H7 (cell line): ENCODE measurements around the gene FAM149B1. TPM values are rescaled to one million over a fixed set of nuclear protein-coding genes. Genes with fewer than 3 reads are reported as not detected.
A peak's percentile ranks its signal among the peaks of the same experiment; 100 is the strongest.

ENCODE experiments used
- DNase-seq: peaks from one replicate; pipeline ENCODE4 v3.0.0; 2012
- H3K27me3 ChIP-seq: 2 replicates; pipeline ENCODE4 v1.6.0; 2011; ENCODE audit warnings: mild to moderate bottlenecking, low read length; ENCODE audit not compliant: control insufficient read depth, insufficient read depth
- H3K36me3 ChIP-seq: replicated peaks from 2 replicates; pipeline ENCODE4 v1.5.1; 2011; ENCODE audit warnings: low read length; ENCODE audit not compliant: control insufficient read depth, insufficient read depth
- H3K4me3 ChIP-seq: 2 replicates; pipeline ENCODE4 v1.5.1; 2011; ENCODE audit warnings: low read depth, mild to moderate bottlenecking, control low read depth, low read length, moderate library complexity; ENCODE audit not compliant: insufficient read depth
- total RNA-seq: library from RNA; depleted of rRNA; stranded (reverse); fragments of >200 nt; shearing (Covaris generic); gene quantifications from 2 replicates; pipeline ENCODE4 v1.2.3, GENCODE V29; 2014

The FAM149B1 gene
- total RNA-seq, 1 experiment from 2014 or later: 14.6 TPM

DNA sequence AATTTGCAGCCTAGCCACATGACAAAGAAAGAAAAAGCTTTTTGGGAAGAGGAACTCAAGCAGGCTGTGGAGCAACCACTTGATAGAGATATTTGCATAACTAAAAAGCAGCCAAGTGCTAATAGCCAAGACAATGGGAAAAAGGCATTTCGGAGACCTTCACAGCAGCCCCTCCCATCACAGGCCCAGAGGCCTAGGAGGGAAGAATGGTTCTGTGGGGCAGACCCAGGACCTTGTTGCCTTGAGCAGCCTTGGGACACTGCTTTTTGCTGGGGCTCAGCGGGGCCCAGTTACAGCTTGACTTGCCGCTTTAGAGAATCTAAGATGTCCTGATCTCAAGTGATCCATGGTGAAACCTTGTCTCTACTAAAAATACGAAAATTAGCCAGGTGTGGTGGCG lies 38.5 kb downstream of the FAM149B1 start:
- Histone ChIP-seq H3K36me3 (peaks cover 2% of the 10 kb centered on the region; the same call in 1 of the 2 replicates), H3K27me3 (no peaks in the 10 kb centered on the region), H3K4me3 (no peak overlapping the region)
- DNase-seq: no peak

- H3K36me3 ChIP-seq: peaks cover 2% of the 10 kb centered on the region; the same call in 1 of the 2 replicates
- DNase-seq: no peak
- H3K4me3 ChIP-seq: no peak overlapping the region
- no peaks in the 10 kb centered on the region for H3K27me3 ChIP-seq
These were observed 40.0 kb downstream of the FAM149B1 start for GRCh38 chr10:73207883-73208282.

GRCh38 chr10:73209705-73210104 lies 41.8 kb downstream of the FAM149B1 start:
- Histone ChIP-seq H3K27me3 (no peaks in the 10 kb centered on the region), H3K36me3 (peaks cover 2% of the 10 kb centered on the region; the same call in 1 of the 2 replicates)
- DNase-seq: no peak

GRCh38 chr10:73210395-73211105 lies 42.6 kb downstream of the FAM149B1 start:
- no peaks in the 10 kb centered on the region for H3K27me3 ChIP-seq
- peaks cover 2% of the 10 kb centered on the region; the same call in 1 of the 2 replicates for H3K36me3 ChIP-seq
- no peak for DNase-seq
- no peak overlapping the region for H3K4me3 ChIP-seq

More at GRCh38 chr10:73209705-73210104, 41.8 kb downstream of the FAM149B1 start:
- no peak overlapping the region for H3K4me3 ChIP-seq

DNA sequence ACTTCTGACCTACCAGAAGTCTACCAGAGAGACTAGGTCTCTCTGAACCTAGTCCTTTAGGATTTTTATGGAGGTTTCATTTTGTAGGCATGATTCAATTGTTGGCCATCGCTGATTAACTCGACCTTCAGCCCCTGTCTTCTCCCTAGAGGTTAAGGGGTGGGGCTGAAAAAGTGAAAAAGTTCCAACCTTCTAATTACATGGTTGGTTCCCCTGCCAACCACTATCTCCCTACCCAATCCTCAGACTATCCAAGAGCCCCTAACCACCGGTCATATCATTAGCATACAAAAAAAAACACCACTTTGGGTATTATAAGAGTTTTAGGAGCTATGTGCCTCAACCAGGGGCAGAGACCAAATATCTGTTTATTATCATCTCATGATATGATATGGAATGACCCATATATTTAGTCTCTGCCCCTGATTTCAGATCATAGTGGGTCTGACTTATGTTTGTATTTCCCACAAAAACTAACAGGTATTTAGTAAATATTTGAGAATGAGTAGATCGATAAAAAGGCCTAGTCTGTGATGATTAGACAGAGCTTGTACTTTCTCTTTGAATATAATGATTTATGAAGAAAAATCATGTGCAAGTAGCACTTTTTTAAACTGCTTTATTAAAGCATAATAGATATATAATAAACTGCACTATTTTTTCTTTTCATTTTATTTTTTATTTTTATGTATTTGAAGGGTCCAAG lies 43.3 kb downstream of the FAM149B1 start:
- H3K4me3 ChIP-seq: no peak overlapping the region
- no peak for DNase-seq
- peaks cover 2% of the 10 kb centered on the region; the same call in 1 of the 2 replicates for H3K36me3 ChIP-seq
- no peaks in the 10 kb centered on the region for H3K27me3 ChIP-seq

- no peak overlapping the region for H3K4me3 ChIP-seq
- H3K27me3 ChIP-seq: no peaks in the 10 kb centered on the region
- DNase-seq: no peak
- H3K36me3 ChIP-seq: no peaks in the 10 kb centered on the region
These were observed 47.8 kb downstream of the FAM149B1 start for GRCh38 chr10:73215749-73216148.

GRCh38 chr10:73217628-73218027 lies 49.7 kb downstream of the FAM149B1 start:
- DNase-seq: no peak
- H3K36me3 ChIP-seq: no peaks in the 10 kb centered on the region
- H3K27me3 ChIP-seq: no peaks in the 10 kb centered on the region
- no peak overlapping the region for H3K4me3 ChIP-seq

DNA sequence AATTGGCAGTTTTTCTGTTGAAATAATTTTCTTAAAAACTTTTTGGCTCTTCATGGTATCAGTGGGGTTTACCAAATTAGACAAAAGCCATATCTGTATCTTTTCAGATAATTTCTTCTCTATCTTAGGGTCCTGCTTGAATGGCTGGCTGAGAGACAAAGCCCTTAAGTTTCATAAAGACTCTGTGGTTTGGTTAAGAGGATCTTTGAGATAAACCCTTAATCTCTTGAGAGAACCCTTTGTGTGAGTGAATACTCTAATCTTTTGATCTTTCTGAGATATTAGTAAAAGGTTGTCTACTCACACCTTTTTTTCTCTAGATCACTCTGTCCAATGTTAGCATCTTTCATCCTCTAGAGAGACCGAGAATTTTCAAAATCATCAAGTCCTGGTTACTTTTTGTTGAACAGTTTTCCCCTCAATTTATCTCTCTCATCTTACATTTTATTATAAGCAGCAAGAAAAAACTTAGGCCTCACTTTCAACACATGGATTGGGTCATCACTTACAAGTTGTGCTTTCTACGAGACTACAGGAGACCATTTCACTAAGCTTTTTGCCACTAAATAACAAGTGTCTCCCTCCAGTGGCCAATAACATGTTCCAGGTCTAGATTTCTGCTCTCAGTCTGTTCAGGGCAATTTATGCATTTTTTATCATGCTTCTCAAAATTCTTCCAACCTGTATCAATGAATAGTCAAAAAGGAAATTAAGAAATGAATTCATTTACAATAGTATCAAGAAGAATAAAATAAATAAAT lies 50.7 kb downstream of the FAM149B1 start:
- H3K4me3 ChIP-seq: no peak overlapping the region
- no peaks in the 10 kb centered on the region for H3K36me3 ChIP-seq
- peak; percentile 16 for DNase-seq
- H3K27me3 ChIP-seq: no peaks in the 10 kb centered on the region

DNA sequence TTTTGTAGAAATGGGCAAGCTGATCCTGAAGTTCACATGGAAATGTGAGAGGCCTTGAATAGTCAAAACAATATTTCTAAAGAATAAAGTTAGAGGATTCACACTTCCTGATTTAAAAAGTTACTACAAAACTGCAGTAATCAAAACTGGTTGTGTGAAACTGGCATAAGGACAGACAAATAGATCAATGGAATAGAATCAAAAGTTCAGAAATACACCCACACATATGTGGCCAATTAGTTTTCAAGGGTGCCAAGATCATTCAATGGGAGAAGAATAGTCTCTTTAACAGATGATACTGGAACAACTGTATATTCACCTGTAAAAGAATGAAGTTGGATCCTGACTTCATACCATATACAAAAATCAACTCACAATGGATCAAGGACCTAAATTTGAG lies 51.5 kb downstream of the FAM149B1 start:
- H3K36me3 ChIP-seq: no peaks in the 10 kb centered on the region
- no peak overlapping the region for H3K4me3 ChIP-seq
- DNase-seq: no peak
- no peaks in the 10 kb centered on the region for H3K27me3 ChIP-seq

GRCh38 chr10:73220989-73221388 lies 53.1 kb downstream of the FAM149B1 start:
- H3K4me3 ChIP-seq: no peak overlapping the region
- no peaks in the 10 kb centered on the region for H3K36me3 ChIP-seq
- no peaks in the 10 kb centered on the region for H3K27me3 ChIP-seq
- DNase-seq: no peak

- no peaks in the 10 kb centered on the region for H3K36me3 ChIP-seq
These were observed 57.6 kb downstream of the FAM149B1 start for GRCh38 chr10:73225518-73225917.

DNA sequence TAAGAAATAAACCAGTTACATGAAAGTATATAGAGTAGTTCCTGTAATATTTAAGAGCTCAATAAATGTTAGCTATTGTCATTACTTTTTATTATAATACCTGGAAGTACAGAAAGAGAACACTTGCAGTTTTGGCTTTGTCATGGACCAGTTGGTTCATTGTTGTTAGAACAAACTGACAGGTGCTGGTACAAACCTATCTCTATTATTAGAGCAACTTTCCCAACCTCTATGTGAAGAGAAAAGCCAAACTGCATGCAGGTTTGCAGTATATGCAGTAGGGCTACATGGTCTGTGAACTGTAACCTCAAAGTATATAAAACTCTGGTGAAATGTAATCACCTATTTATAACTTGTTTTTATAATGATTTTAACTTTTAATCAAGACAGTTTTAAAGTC lies 58.7 kb downstream of the FAM149B1 start:
- DNase-seq: no peak
- no peaks in the 10 kb centered on the region for H3K27me3 ChIP-seq
- no peak overlapping the region for H3K4me3 ChIP-seq
- no peaks in the 10 kb centered on the region for H3K36me3 ChIP-seq

More at GRCh38 chr10:73225518-73225917, 57.6 kb downstream of the FAM149B1 start:
- no peak for DNase-seq
- no peaks in the 10 kb centered on the region for H3K27me3 ChIP-seq
- no peak overlapping the region for H3K4me3 ChIP-seq

DNA sequence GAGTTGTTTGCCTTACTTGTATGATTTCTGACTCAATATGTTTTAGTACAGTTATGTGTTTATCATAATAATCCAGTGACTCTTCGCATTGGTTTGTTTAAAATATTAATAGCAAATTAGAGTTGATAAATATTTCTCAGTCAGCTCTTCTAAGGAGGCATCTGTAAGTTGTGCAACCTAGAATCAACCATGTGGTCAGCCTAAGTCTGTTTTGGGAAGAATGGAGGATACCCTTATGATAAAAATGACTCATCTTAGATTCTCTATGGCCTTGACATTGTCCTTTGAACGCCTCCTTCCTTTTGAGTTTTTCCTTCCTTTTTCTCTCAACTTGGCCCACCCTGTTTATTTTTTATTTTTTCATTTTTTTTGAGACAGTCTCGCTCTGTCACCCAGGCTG lies 60.3 kb downstream of the FAM149B1 start:
- Histone ChIP-seq H3K27me3 (no peaks in the 10 kb centered on the region), H3K4me3 (no peak overlapping the region), H3K36me3 (no peaks in the 10 kb centered on the region; the same call in 1 of the 2 replicates)
- DNase-seq: no peak

GRCh38 chr10:73229567-73229966 lies 61.6 kb downstream of the FAM149B1 start:
- H3K36me3 ChIP-seq: no peaks in the 10 kb centered on the region; the same call in 1 of the 2 replicates
- no peaks in the 10 kb centered on the region for H3K27me3 ChIP-seq
- DNase-seq: no peak
- no peak overlapping the region for H3K4me3 ChIP-seq
